Left lung (tissue), 10 donors: ENCODE measurements around the gene FBXO28. TPM values are rescaled to one million over a fixed set of nuclear protein-coding genes. Genes with fewer than 3 reads are reported as not detected.

Experiments
- ATAC-seq: fragments of 200-7000 bp; cut with Tn5 transposase; one replicate; pipeline ENCODE4 v1.9.1; 2020; ENCODE audit warnings: moderate library complexity
- DNase-seq, 4 donors: peaks; one replicate each; pipeline ENCODE4 v3.0.0-alpha.2; 2013 to 2020
- H3K27ac ChIP-seq, 2 donors: fragments of 200-600 bp; sonication (generic) in 1 of 2; one replicate each; pipeline versions ENCODE4 v1.5.0 to v1.8.0; 2020 to 2021
- H3K27me3 ChIP-seq, 2 donors: fragments of 200-600 bp; sonication (generic) in 1 of 2; one replicate each; pipeline versions ENCODE4 v1.5.0 to v1.8.0; 2020 to 2021
- H3K36me3 ChIP-seq, 2 donors: fragments of 200-600 bp; sonication (generic) in 1 of 2; one replicate each; pipeline versions ENCODE4 v1.5.0 to v1.8.0; 2020 to 2021
- H3K4me1 ChIP-seq, 2 donors: fragments of 200-600 bp; one replicate each; pipeline ENCODE4 v1.8.0; 2021
- H3K4me3 ChIP-seq, 2 donors: fragments of 200-600 bp; sonication (generic) in 1 of 2; one replicate each; pipeline versions ENCODE4 v1.5.0 to v1.8.0; 2020 to 2021; ENCODE audit warnings: mild to moderate bottlenecking in 1 of 2
- H3K9me3 ChIP-seq, 2 donors: fragments of 200-600 bp; sonication (generic) in 1 of 2; one replicate each; pipeline versions ENCODE4 v1.5.0 to v1.8.0; 2020 to 2021
- intact Hi-C, 2 donors: fragments of 100-400 bp; cut with DNase I; formaldehyde crosslinking; loops; one replicate each; pipeline versions ENCODE4 v1.11.2 to v1.14.2; 2022
- polyA plus RNA-seq, 6 donors: library from polyadenylated mRNA; unstranded; fragments of 120-200 nt; gene quantifications; one replicate each; pipeline ENCODE4 v1.2.1, GENCODE V29; 2013; ENCODE audit not compliant: insufficient read length in 6 of 6
- total RNA-seq, 2 donors: library from RNA; stranded (reverse); fragmentation: NEBNext Ultra II Directional; extraction: Animal tissue kit (Norgen Biotek cat#: 25700); gene quantifications; one replicate each; pipeline ENCODE4 v1.2.1, GENCODE V29; 2021
- TF ChIP-seq, protein P1 (sequence below), 2 donors: fragments of 200-600 bp; sonication (generic) in 1 of 2; IDR thresholded peaks; one replicate each; pipeline versions ENCODE4 v1.5.0 to v1.8.0; 2021; ENCODE audit warnings: antibody characterized with exemption in 2 of 2
- donor health status: DM: no; HTN: yes; CAD: no.
- donor health status: DM: no; HTN: no; CAD: no.

Gene FBXO28
- total and polyA plus RNA-seq, 8 donors: 26.7 to 33.6 (median 32.0) TPM

DNA sequence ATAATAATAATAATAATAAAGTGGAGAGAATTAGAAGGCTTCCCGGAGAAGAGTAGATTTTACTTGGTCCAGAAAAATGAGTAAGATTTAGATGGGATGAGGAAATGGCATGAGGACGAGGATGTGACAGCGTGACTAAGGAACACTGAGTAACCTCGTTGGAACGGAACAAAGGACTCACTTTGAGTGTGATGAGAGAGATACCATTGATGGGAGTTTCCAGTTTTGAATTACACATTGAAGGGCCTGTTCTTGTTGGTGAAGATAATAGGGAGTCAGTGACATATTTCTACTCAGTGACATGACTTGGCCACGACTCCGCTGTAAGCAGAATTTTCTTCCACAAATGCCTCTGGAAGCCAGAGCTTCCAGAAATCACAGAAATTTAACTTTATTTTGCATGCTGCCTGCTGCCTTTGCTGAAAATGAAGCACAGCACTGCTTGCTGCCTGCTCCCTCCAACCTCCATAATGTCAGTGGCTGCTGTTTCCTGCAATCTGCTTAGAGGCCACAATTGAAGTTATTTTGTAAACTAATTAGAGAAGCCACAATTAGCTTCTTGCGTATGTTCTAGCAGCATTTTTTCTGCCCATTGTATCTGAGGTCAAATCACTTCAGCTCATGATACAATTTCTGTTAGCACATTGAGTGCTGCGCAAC, 33.7 kb upstream of the FBXO28 start:
- Histone ChIP-seq H3K27ac (no peak overlapping the region), H3K36me3 (no peaks in the 10 kb centered on the region), H3K4me3 (no peak overlapping the region), H3K27me3 (no peaks in the 10 kb centered on the region), H3K4me1 (no peaks in the 10 kb centered on the region), H3K9me3 (no peaks in the 10 kb centered on the region)
- intact Hi-C loops: no loop called here
- TF ChIP-seq, protein P1, sequence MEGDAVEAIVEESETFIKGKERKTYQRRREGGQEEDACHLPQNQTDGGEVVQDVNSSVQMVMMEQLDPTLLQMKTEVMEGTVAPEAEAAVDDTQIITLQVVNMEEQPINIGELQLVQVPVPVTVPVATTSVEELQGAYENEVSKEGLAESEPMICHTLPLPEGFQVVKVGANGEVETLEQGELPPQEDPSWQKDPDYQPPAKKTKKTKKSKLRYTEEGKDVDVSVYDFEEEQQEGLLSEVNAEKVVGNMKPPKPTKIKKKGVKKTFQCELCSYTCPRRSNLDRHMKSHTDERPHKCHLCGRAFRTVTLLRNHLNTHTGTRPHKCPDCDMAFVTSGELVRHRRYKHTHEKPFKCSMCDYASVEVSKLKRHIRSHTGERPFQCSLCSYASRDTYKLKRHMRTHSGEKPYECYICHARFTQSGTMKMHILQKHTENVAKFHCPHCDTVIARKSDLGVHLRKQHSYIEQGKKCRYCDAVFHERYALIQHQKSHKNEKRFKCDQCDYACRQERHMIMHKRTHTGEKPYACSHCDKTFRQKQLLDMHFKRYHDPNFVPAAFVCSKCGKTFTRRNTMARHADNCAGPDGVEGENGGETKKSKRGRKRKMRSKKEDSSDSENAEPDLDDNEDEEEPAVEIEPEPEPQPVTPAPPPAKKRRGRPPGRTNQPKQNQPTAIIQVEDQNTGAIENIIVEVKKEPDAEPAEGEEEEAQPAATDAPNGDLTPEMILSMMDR (IDR thresholded peaks at IDR 0.05): no peak
- ATAC-seq: peak; percentile 22
- DNase-seq: peak in 2 of 4 donors; percentile 26 to 37

DNA sequence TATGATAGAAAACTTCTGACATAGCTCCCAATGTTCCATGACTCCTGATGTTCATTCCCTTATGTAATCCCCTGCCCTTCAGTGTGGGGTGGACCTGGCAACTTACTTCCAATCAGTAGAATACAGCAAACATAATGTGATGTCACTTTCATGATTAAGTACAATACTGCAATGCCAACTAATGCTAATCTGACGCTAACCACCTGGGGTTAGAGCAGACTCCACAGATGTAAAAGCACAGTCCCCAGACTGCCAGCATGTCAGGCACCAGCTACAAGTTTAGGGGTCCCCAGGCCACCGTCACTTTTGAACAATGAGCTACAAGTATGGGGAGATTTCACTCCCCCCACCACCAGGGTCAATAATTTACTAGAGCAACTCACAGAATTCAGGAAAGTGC, 32.3 kb upstream of the FBXO28 start:
- ATAC-seq (no peak), DNase-seq (no peak)
- Histone ChIP-seq H3K9me3 (no peaks in the 10 kb centered on the region), H3K4me1 (no peaks in the 10 kb centered on the region), H3K27me3 (peaks cover 0 to 5% of the 10 kb centered on the region in 2 donors), H3K36me3 (no peaks in the 10 kb centered on the region), H3K4me3 (no peak overlapping the region), H3K27ac (no peak overlapping the region)
- intact Hi-C loops: no loop called here
- TF ChIP-seq, protein P1 (IDR thresholded peaks at IDR 0.05): no peak

DNA sequence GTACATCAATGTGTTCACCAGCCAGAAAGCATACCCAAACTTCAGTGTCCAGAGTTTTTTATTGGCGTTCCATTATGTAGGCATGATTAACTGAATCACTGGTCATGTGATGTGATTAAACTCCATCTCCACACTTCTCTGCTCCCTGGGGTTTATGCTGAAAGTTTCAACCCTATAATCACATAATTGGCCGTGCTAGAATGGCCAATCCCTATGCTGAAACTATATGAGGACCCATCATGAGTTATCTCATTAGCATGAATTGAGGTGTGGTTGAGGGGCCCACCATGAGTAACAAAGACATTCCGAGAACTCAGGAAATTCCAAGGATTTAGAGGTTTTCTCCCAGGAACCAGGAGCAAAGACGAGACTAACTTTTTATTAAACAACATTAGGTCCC, 31.8 kb upstream of the FBXO28 start:
- no peak for ATAC-seq
- Histone ChIP-seq H3K4me3 (no peak overlapping the region), H3K36me3 (no peaks in the 10 kb centered on the region), H3K4me1 (no peaks in the 10 kb centered on the region), H3K27me3 (peaks cover 0 to 5% of the 10 kb centered on the region in 2 donors), H3K9me3 (no peaks in the 10 kb centered on the region), H3K27ac (no peak overlapping the region)
- no peak for DNase-seq
- TF ChIP-seq, protein P1 (IDR thresholded peaks at IDR 0.05): no peak
- intact Hi-C loops: no loop called here

DNA sequence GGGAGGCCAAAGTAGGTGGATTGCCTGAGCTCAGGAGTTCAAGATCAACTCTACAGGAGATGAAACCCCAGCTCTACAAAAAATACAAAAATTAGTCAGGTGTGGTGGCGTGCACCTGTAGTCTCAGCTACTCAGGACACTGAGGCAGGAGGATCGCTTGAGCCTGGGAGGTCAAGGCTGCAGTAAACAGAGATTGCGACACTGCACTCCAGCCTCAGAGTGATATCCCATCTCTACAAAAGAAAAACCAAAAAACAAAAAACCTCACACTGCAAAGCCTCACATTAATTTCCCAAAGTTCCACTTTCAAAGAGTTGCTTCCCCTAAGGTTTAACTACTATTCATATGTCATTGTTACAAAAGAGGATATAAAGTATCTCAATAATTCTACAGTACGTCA, 29.0 kb upstream of the FBXO28 start:
- intact Hi-C loops: no loop called here
- H3K27me3 ChIP-seq: peaks cover 0 to 5% of the 10 kb centered on the region in 2 donors
- no peak for DNase-seq

DNA sequence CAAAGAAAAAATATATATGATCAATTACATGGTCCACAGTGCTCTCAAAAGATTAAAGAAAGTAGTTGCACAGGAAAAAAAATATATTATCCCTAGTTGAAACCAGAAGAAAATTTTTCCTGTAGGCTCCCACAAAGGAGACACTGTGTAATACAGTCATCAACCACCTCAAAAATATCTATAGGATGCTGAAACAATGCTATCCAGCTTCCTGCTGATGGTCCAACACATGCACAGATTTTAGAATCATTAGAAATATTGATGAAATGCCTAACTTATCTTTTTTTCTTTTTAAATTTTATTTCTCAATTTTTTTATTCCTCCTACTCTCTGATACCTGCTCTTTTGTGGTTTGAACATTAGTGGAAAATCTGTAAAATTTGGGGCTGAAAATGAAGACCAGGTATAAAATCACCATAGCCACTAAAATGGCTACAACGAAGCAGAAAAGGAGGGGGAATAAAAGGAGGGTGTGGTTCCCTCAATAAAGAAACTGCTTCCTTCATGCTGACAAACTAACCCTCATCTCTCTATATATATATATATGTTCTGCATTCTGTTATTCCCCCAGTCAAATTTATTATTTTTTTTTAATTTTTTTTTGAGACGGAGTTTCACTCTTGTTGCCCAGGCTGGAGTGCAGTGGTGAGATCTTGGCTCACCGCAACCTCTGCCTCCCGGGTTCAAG, 28.3 kb upstream of the FBXO28 start:
- H3K27me3 ChIP-seq: peaks cover 0 to 5% of the 10 kb centered on the region in 2 donors
- TF ChIP-seq, protein P1 (IDR thresholded peaks at IDR 0.05): no peak
- ATAC-seq: no peak
- H3K9me3 ChIP-seq: no peaks in the 10 kb centered on the region
- intact Hi-C loops: no loop called here
- H3K36me3 ChIP-seq: no peaks in the 10 kb centered on the region
- no peak for DNase-seq
- no peaks in the 10 kb centered on the region for H3K4me1 ChIP-seq
- H3K27ac ChIP-seq: no peak overlapping the region
- no peak overlapping the region for H3K4me3 ChIP-seq

More for the DNA sequence above, 29.0 kb upstream of the FBXO28 start:
- Histone ChIP-seq H3K4me3 (no peak overlapping the region), H3K36me3 (no peaks in the 10 kb centered on the region), H3K4me1 (no peaks in the 10 kb centered on the region), H3K27ac (no peak overlapping the region), H3K9me3 (no peaks in the 10 kb centered on the region)
- TF ChIP-seq, protein P1 (IDR thresholded peaks at IDR 0.05): no peak
- no peak for ATAC-seq
